ENCODE data around the gene MMP24OS.

GRCh38 chr20:35316086-35316485 lies 38.2 kb upstream of the MMP24OS start:
- no peak for TF ChIP-seq CTCF (conservative IDR thresholded peaks at IDR 0.05 in 1 of 2, IDR thresholded peaks at IDR 0.05 in 1 of 2; ENCODE audit: low read depth in 1 of 2, low read length in 2 of 2)
- TF ChIP-seq EZH2 (IDR thresholded peaks at IDR 0.05; ENCODE audit: low read length, missing control alignments): no peak
